Measurements from ENCODE around the gene ZMYND11. TPM values are rescaled to one million over a fixed set of nuclear protein-coding genes. Genes with fewer than 3 reads are reported as not detected.
A peak's percentile ranks its signal among the peaks of the same experiment; 100 is the strongest.

ZMYND11 gene
- total RNA-seq, 2 experiments from 2014 or later = 10.1 to 11.0 TPM

- CTCF ChIA-PET = no interaction called here
- Mint-ChIP-seq H3K4me1 (ENCODE audit: low read depth) (peaks cover 2% of the 10 kb centered on the region), H3K36me3 (ENCODE audit: low read depth) (no peaks in the 10 kb centered on the region), H3K27me3 (ENCODE audit: low read depth) (no peaks in the 10 kb centered on the region), H3K9me3 (no peaks in the 10 kb centered on the region), H3K27ac (no peak overlapping the region), H3K4me3 (no peak overlapping the region)
- no peak for DNase-seq
- intact Hi-C loops (cut with micrococcal nuclease) = no loop called here
These were observed 30.8 kb upstream of the ZMYND11 start for GRCh38 chr10:104416-104815.

GRCh38 chr10:104862-105565 lies 30.2 kb upstream of the ZMYND11 start:
- intact Hi-C loops (cut with micrococcal nuclease) = no loop called here
- Mint-ChIP-seq H3K4me1 (ENCODE audit: low read depth) (peaks cover 2% of the 10 kb centered on the region), H3K9me3 (no peaks in the 10 kb centered on the region), H3K27ac (no peak overlapping the region), H3K27me3 (ENCODE audit: low read depth) (no peaks in the 10 kb centered on the region), H3K4me3 (no peak overlapping the region), H3K36me3 (ENCODE audit: low read depth) (no peaks in the 10 kb centered on the region)
- CTCF ChIA-PET = no interaction called here
- DNase-seq = no peak

- intact Hi-C loops (cut with micrococcal nuclease) = no loop called here
- H3K36me3 Mint-ChIP-seq (ENCODE audit: low read depth) = no peaks in the 10 kb centered on the region
- no peak overlapping the region for H3K4me3 Mint-ChIP-seq
- no peaks in the 10 kb centered on the region for H3K9me3 Mint-ChIP-seq
- H3K4me1 Mint-ChIP-seq (ENCODE audit: low read depth) = peaks cover 2% of the 10 kb centered on the region
- H3K27ac Mint-ChIP-seq = no peak overlapping the region
- H3K27me3 Mint-ChIP-seq (ENCODE audit: low read depth) = no peaks in the 10 kb centered on the region
- no peak for DNase-seq
- CTCF ChIA-PET = no interaction called here
These were observed 29.4 kb upstream of the ZMYND11 start for GRCh38 chr10:105806-106205.

GRCh38 chr10:106740-107139 lies 28.5 kb upstream of the ZMYND11 start:
- no peaks in the 10 kb centered on the region for H3K9me3 Mint-ChIP-seq
- intact Hi-C loops (cut with micrococcal nuclease) = no loop called here
- no peak overlapping the region for H3K4me3 Mint-ChIP-seq
- peaks cover 2% of the 10 kb centered on the region for H3K4me1 Mint-ChIP-seq (ENCODE audit: low read depth)
- H3K27ac Mint-ChIP-seq = no peak overlapping the region
- H3K27me3 Mint-ChIP-seq (ENCODE audit: low read depth) = no peaks in the 10 kb centered on the region
- CTCF ChIA-PET = no interaction called here
- no peaks in the 10 kb centered on the region for H3K36me3 Mint-ChIP-seq (ENCODE audit: low read depth)
- DNase-seq = no peak

- no peak for DNase-seq
- peaks cover 4% of the 10 kb centered on the region for H3K9me3 Mint-ChIP-seq
- no peaks in the 10 kb centered on the region for H3K4me1 Mint-ChIP-seq (ENCODE audit: low read depth)
- intact Hi-C loops (cut with micrococcal nuclease) = no loop called here
- CTCF ChIA-PET = no interaction called here
- H3K4me3 Mint-ChIP-seq = no peak overlapping the region
- H3K36me3 Mint-ChIP-seq (ENCODE audit: low read depth) = no peaks in the 10 kb centered on the region
- no peak overlapping the region for H3K27ac Mint-ChIP-seq
- H3K27me3 Mint-ChIP-seq (ENCODE audit: low read depth) = no peaks in the 10 kb centered on the region
These were observed 23.0 kb upstream of the ZMYND11 start for GRCh38 chr10:112246-112645.

- H3K4me1 Mint-ChIP-seq (ENCODE audit: low read depth) = peaks cover 3% of the 10 kb centered on the region
- no peaks in the 10 kb centered on the region for H3K36me3 Mint-ChIP-seq (ENCODE audit: low read depth)
- H3K4me3 Mint-ChIP-seq = no peak overlapping the region
- H3K27ac Mint-ChIP-seq = no peak overlapping the region
- peaks cover 4% of the 10 kb centered on the region for H3K9me3 Mint-ChIP-seq
- DNase-seq = no peak
- intact Hi-C loops (cut with micrococcal nuclease) = no loop called here
- CTCF ChIA-PET = no interaction called here
- peaks cover 15% of the 10 kb centered on the region for H3K27me3 Mint-ChIP-seq (ENCODE audit: low read depth)
These were observed 10.4 kb upstream of the ZMYND11 start for GRCh38 chr10:124874-125273.

- intact Hi-C loops (cut with micrococcal nuclease) = no loop called here
- Mint-ChIP-seq H3K9me3 (no peaks in the 10 kb centered on the region), H3K36me3 (ENCODE audit: low read depth) (no peaks in the 10 kb centered on the region), H3K4me1 (ENCODE audit: low read depth) (peaks cover 6% of the 10 kb centered on the region), H3K27me3 (ENCODE audit: low read depth) (peaks cover 8% of the 10 kb centered on the region), H3K4me3 (peak overlapping the region; percentile 68), H3K27ac (no peak overlapping the region)
- CTCF ChIA-PET = no interaction called here
- peak; percentile 59 for DNase-seq
These were observed 7.4 kb upstream of the ZMYND11 start for GRCh38 chr10:127612-128432.

- Mint-ChIP-seq H3K27ac (no peak overlapping the region), H3K27me3 (ENCODE audit: low read depth) (no peaks in the 10 kb centered on the region), H3K9me3 (no peaks in the 10 kb centered on the region), H3K4me3 (no peak overlapping the region), H3K36me3 (ENCODE audit: low read depth) (no peaks in the 10 kb centered on the region), H3K4me1 (ENCODE audit: low read depth) (peaks cover 15% of the 10 kb centered on the region)
- CTCF ChIA-PET = no interaction called here
- intact Hi-C loops (cut with micrococcal nuclease) = no loop called here
- DNase-seq = no peak
These were observed 5.4 kb upstream of the ZMYND11 start for GRCh38 chr10:129810-130209.

- H3K27ac Mint-ChIP-seq = peak overlapping the region; percentile 88
- CTCF ChIA-PET = no interaction called here
- DNase-seq = no peak
- no peaks in the 10 kb centered on the region for H3K27me3 Mint-ChIP-seq (ENCODE audit: low read depth)
- H3K36me3 Mint-ChIP-seq (ENCODE audit: low read depth) = no peaks in the 10 kb centered on the region
- H3K9me3 Mint-ChIP-seq = no peaks in the 10 kb centered on the region
- peak overlapping the region; percentile 79 for H3K4me3 Mint-ChIP-seq
- intact Hi-C loops (cut with micrococcal nuclease) = no loop called here
- H3K4me1 Mint-ChIP-seq (ENCODE audit: low read depth) = peaks cover 21% of the 10 kb centered on the region
These were observed 2.0 kb upstream of the ZMYND11 start for GRCh38 chr10:132946-133898.

- CTCF ChIA-PET = no interaction called here
- Mint-ChIP-seq H3K27ac (peak overlapping the region; percentile 88), H3K4me3 (peak overlapping the region; percentile 79), H3K9me3 (no peaks in the 10 kb centered on the region), H3K36me3 (ENCODE audit: low read depth) (no peaks in the 10 kb centered on the region), H3K27me3 (ENCODE audit: low read depth) (no peaks in the 10 kb centered on the region), H3K4me1 (ENCODE audit: low read depth) (peaks cover 27% of the 10 kb centered on the region)
- peak; percentile 26 for DNase-seq
- intact Hi-C loops (cut with micrococcal nuclease) = loop anchor here (5.0 kb wide), 2 partner anchors 853 to 923 kb away; partner anchors contain the start of genes GTPBP4 and WDR37
These were observed 766 bp upstream of the ZMYND11 start for GRCh38 chr10:134247-135131.

- Mint-ChIP-seq H3K27ac (peak overlapping the region; percentile 89), H3K9me3 (no peaks in the 10 kb centered on the region), H3K4me1 (ENCODE audit: low read depth) (peaks cover 31% of the 10 kb centered on the region), H3K27me3 (ENCODE audit: low read depth) (no peaks in the 10 kb centered on the region), H3K4me3 (peak overlapping the region; percentile 79), H3K36me3 (ENCODE audit: low read depth) (no peaks in the 10 kb centered on the region)
- intact Hi-C loops (cut with micrococcal nuclease) = loop anchor here (2.0 to 5.0 kb wide), 3 partner anchors 47 to 921 kb away; partner anchors contain the start of genes GTPBP4 and WDR37
- CTCF ChIA-PET = interaction anchor here (1.4 kb wide), 1 partner anchor 334 kb away, joined by 4 read pairs; no protein-coding TSS in a partner anchor
- DNase-seq = peak; percentile 72
These were observed 578 bp downstream of the ZMYND11 start for GRCh38 chr10:135601-136464.

Measured in activated naive CD4-positive, alpha-beta T cell treated with anti-CD3 and anti-CD28 coated beads for 36 hours (primary cell).